Mucosa of descending colon (tissue), 3 donors: ENCODE data around the gene GLIPR1. TPM values are rescaled to one million over a fixed set of nuclear protein-coding genes. Genes with fewer than 3 reads are reported as not detected.
"Not testable (repeated sequence)": the region's sequence is repeated elsewhere in the genome, so short reads cannot be mapped to it uniquely, and the experiment has no call there.

ENCODE experiments used
- ATAC-seq: fragments of 200-7000 bp; cut with Tn5 transposase; one replicate; pipeline ENCODE4 v1.9.1; 2020; ENCODE audit warnings: mild to moderate bottlenecking, moderate library complexity
- DNase-seq, 3 donors: peaks; one replicate each; pipeline ENCODE4 v3.0.0-alpha.2; 2020
- H3K36me3 ChIP-seq: fragments of 200-600 bp; one replicate; pipeline ENCODE4 v1.8.0; 2021; ENCODE audit warnings: low read depth, mild to moderate bottlenecking
- H3K4me1 ChIP-seq: fragments of 200-600 bp; one replicate; pipeline ENCODE4 v1.8.0; 2021; ENCODE audit warnings: low read depth, mild to moderate bottlenecking
- H3K4me3 ChIP-seq: fragments of 200-600 bp; one replicate; pipeline ENCODE4 v1.8.0; 2021; ENCODE audit warnings: mild to moderate bottlenecking
- H3K9me3 ChIP-seq: fragments of 200-600 bp; one replicate; pipeline ENCODE4 v1.8.0; 2021; ENCODE audit warnings: mild to moderate bottlenecking
- CTCF ChIP-seq: fragments of 200-600 bp; IDR thresholded peaks from one replicate; pipeline ENCODE4 v1.8.0; 2022; ENCODE audit warnings: antibody characterized with exemption, mild to moderate bottlenecking
- intact Hi-C, 2 donors: fragments of 100-400 bp; cut with DNase I in 1 of 2; cut with micrococcal nuclease in 1 of 2; formaldehyde crosslinking; loops; one replicate each; pipeline versions ENCODE4 v1.11.0 to v1.11.1; 2022; cut with DNase I, micrococcal nuclease
- total RNA-seq, 3 donors: library from RNA; stranded (reverse); fragmentation: NEBNext Ultra II Directional in 2 of 3; extraction: Animal tissue kit (Norgen Biotek cat#: 25700) in 2 of 3; gene quantifications; one replicate each; pipeline versions ENCODE4 v1.2.1 to v1.2.4, GENCODE V29; 2021 to 2023
- donor health status: DM: no; HTN: no; CAD: no; lungs with moderate emphysema.
- donor health status: DM: no; HTN: no; CAD: no.
- donor health status: DM: no; HTN: yes; CAD: no.

GLIPR1 gene
- total RNA-seq, 3 donors from 2014 or later: 3.8 to 20.1 (median 10.1) TPM

- intact Hi-C loops: no loop called here
- Histone ChIP-seq H3K9me3 (no peaks in the 10 kb centered on the region), H3K4me1 (peaks cover 5% of the 10 kb centered on the region), H3K36me3 (no peaks in the 10 kb centered on the region), H3K4me3 (no peak overlapping the region)
- ATAC-seq (no peak), DNase-seq (no peak)
- TF ChIP-seq CTCF: no peak
These were observed 32.7 kb upstream of the GLIPR1 start for GRCh38 chr12:75447691-75448393.

- H3K4me3 ChIP-seq: no peak overlapping the region
- no peaks in the 10 kb centered on the region for H3K4me1 ChIP-seq
- peaks cover 3% of the 10 kb centered on the region for H3K9me3 ChIP-seq
- intact Hi-C loops: no loop called here
- DNase-seq (no peak), ATAC-seq (no peak)
- TF ChIP-seq CTCF: no peak
- no peaks in the 10 kb centered on the region for H3K36me3 ChIP-seq
These were observed 27.8 kb upstream of the GLIPR1 start for GRCh38 chr12:75452675-75453330.

- H3K4me1 ChIP-seq: no peaks in the 10 kb centered on the region
- intact Hi-C loops: no loop called here
- no peak for TF ChIP-seq CTCF
- peaks cover 9% of the 10 kb centered on the region for H3K9me3 ChIP-seq
- ATAC-seq (no peak), DNase-seq (no peak)
- no peak overlapping the region for H3K4me3 ChIP-seq
- H3K36me3 ChIP-seq: no peaks in the 10 kb centered on the region
These were observed 24.7 kb upstream of the GLIPR1 start for GRCh38 chr12:75455839-75456238.

DNA sequence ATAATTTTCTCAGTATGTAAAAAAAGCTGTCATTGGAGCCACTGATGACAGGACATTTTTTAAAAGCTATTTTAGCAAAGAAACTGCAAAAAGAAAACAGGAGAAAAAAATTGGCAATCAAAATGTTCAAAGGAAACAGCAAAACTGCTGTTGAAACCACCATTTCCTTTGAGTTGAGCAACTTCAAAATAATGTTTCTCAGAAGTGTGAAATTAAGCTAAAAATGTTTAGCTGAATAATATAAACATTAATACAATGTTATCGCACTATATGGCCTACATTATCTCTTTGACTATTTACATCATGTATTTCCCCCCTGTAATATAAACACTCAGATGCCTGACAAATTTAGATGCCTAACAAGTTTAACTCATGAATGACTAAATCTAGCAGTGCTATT lies 23.4 kb upstream of the GLIPR1 start:
- intact Hi-C loops: no loop called here
- ATAC-seq: no peak
- no peak for TF ChIP-seq CTCF
- no peaks in the 10 kb centered on the region for H3K4me1 ChIP-seq
- DNase-seq: no peak
- peaks cover 9% of the 10 kb centered on the region for H3K9me3 ChIP-seq
- no peaks in the 10 kb centered on the region for H3K36me3 ChIP-seq
- no peak overlapping the region for H3K4me3 ChIP-seq

DNA sequence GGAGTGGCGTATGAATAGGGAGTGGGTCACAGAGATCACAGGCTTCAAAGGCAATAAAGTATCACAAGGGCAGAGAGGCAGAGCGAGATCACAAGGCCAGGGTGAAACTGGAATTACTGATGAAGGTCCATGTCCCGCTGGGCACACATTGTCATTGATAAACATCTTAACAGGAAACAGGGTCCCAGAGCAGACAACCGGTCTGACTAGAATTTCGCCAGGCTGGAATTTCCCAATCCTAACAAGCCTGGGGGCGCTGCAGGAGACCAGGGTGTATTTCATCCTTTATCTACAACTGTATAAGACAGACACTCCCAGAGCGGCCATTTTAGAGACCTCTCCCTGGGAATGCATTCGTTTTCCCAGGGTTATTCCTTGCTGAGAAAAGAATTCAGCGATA lies 22.7 kb upstream of the GLIPR1 start:
- intact Hi-C loops, DNase-seq, H3K4me1 ChIP-seq, H3K4me3 ChIP-seq, H3K9me3 ChIP-seq, H3K36me3 ChIP-seq, ATAC-seq: not testable (repeated sequence)

DNA sequence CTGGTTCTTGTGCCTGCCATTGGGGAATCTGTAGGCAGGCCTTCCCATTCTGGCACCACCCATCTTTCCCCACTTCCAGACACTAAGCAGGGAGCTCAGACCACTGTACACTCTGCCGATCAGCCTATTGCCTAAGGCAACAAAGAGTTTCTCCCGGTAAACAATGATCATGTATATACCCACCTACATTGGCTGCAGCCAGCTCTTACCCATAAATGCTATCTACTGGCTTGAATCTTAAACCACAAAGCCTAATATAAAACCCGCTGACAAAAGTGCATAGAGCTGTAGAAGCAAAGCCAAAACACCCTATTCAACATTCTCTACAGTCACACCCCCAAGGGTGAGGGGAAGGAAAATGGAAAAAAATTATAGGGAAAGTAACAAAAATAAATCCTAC lies 20.8 kb upstream of the GLIPR1 start:
- no peaks in the 10 kb centered on the region for H3K36me3 ChIP-seq
- intact Hi-C loops: no loop called here

More for the DNA sequence above, 20.8 kb upstream of the GLIPR1 start:
- Histone ChIP-seq H3K4me3 (no peak overlapping the region), H3K9me3 (peaks cover 9% of the 10 kb centered on the region), H3K4me1 (no peaks in the 10 kb centered on the region)
- no peak for TF ChIP-seq CTCF
- no peak for ATAC-seq
- DNase-seq: no peak
